MM.1S (cell line): ENCODE data around the gene HIPK1.

ENCODE experiments used
- CTCF ChIP-seq: fragments of 300-600 bp; sonication (generic); IDR thresholded peaks from 2 replicates; pipeline ENCODE4 v1.5.1; 2016; ENCODE audit warnings: antibody characterized with exemption, low read length, mixed read lengths
- EZH2 ChIP-seq: fragments of 300-600 bp; sonication (generic); optimal IDR thresholded peaks from 2 replicates; pipeline ENCODE3; 2017; ENCODE audit warnings: low read depth, mild to moderate bottlenecking, antibody characterized with exemption, low read length, mixed read lengths
- EZH2phosphoT487 ChIP-seq: fragments of 300-600 bp; sonication (generic); IDR thresholded peaks from 2 replicates; pipeline ENCODE4 v1.6.1; 2018; ENCODE audit warnings: antibody characterized with exemption, low read length

GRCh38 chr1:114010433-114011184 is 81.5 kb downstream of the HIPK1 start:
- TF ChIP-seq CTCF (no peak), EZH2 (no peak), EZH2phosphoT487 (no peak)
